ENCODE measurements around the gene CLDN34.
A peak's percentile ranks its signal among the peaks of the same experiment; 100 is the strongest.

Gene CLDN34

DNA sequence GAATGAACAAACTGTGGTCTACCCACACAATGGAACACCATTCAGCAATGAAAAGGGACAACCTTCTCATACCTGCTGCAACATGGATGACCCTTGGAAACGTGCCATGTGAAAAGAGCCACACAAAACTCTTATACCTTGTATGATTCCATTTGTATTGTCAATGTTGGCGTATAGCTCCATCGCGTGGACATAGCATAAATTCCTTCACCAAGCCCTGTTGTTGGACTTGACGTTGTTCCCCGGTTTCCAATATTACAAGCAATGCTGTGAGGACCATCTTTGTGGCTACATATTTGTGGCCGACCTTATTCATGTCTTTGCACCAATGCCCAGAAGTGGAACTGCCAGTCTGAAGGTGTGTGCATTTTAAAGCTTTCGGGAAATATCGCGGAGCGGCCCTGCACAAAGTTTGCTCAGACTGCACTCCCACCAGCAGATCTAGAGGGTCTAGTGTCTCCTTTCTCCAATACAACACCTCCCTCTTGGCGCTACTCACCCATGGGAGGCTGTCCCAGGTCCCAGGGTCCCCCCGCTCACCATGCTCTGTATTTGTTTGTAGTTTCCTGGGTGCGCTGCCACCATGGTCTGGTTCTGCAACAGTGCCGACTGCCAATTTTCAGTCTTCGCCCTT, at the start of gene CLDN34:
CLDN34 (plus strand) TSS at position 584 of the 634 bp plus-strand sequence; CDS start at position 584, 0 bp downstream.
- DNase-seq (ENCODE audit: low read depth in 2 of 3, low spot score in 1 of 3) = no peak

DNA sequence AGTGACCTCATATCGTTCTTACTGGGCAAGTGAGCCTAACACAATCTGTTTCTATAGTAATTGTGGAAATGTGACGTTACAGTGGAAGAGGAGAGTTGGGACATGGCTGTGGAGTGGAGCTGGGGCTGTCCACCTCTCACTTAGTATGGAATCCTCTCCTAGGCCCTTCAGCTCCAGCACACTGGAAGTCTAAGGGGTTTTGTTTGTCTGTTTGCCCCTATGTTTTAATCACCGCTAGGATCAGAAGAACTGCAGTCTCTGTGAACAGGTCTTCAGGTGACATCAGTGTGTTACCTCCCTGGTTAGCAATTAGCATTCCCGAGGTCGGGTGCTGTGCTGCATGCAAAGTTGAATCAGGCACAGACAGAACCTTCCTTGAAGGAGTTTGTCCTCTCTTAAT, 49.3 kb upstream of the CLDN34 start:
- no peak for DNase-seq (ENCODE audit: low read depth in 2 of 3, low spot score in 1 of 3)

DNA sequence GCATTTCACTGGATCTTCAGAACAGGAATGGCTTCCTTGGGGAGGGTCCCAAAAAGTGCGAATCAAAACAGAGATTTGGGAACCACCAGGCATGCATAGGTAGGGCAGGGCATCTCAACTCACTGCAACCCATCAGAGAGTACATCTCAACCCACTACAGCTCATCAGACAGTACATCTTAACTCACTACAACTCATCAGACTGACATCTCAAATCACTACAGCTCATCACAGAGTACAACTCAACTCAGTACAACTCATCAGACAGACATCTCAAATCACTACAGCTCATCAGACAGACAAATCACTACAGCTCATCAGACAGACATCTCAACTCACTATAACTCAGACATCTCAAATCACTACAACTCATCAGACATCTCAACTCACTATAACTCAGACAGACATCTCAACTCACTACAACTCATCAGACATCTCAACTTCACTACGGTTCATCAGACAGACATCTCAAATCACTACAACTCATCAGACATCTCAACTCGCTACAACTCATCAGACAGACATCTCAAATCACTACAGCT, 47.5 kb upstream of the CLDN34 start:
- DNase-seq (ENCODE audit: low read depth in 2 of 3, low spot score in 1 of 3) = no peak

DNA sequence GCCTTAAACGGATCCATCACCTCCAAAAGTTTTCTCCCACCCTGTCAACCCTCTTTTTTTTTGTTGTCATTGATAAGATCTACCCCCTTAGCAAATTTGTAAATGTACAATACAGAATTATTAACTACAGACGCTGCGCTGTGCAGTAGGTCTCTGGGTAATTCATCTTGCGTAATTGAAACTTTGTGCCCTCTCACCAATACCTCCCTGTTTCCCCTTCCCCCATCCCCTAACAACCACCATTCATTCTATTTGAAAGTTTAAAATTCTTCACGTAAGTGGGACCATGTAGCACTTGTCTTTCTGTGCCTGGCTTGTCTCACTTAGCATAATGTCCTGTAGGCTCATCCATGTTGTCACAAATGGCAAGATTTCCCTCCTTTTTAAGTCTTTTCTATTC, 45.8 kb upstream of the CLDN34 start:
- DNase-seq (ENCODE audit: low read depth in 2 of 3, low spot score in 1 of 3) = no peak

DNA sequence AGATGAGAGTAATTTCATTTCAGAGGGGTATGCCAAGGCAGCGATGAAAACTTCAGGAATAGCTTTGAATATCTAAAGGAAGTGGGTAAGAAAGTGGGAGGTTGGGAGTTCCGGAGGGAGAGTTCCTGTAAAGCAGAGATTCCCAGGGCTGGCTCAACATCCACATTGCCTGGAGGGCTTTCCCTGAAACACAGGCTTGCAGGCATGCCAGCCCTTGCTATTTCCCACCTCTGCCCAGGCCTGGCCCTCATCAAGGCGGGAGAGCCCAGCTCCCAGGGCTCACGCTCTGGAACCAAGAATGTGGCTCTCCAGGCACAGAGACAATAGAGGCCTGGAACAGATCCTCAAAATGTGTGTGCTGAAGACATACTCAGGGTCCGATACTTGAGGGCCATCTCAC, 43.8 kb upstream of the CLDN34 start:
- no peak for DNase-seq (ENCODE audit: low read depth in 2 of 3, low spot score in 1 of 3)

DNA sequence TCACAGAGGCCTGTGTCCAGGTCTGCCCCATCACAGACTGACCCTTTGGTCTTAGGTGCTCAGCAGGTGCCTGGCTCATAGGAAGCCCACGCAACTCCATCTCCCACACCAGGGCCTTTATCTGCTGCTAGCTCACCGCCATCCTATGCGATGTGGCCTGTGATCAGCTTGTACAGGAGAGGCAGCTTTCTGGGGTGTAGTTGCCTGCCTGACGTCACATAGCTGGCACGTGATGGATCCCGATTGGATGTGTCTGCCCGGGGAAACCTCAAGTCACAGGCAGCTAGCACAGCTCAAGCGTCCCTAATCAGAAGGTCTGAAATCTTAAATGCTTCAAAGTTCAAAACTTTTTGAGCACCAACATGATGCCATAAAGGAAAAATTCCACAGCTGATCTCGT, 41.2 kb upstream of the CLDN34 start:
- DNase-seq (ENCODE audit: low read depth in 2 of 3, low spot score in 1 of 3) = no peak

DNA sequence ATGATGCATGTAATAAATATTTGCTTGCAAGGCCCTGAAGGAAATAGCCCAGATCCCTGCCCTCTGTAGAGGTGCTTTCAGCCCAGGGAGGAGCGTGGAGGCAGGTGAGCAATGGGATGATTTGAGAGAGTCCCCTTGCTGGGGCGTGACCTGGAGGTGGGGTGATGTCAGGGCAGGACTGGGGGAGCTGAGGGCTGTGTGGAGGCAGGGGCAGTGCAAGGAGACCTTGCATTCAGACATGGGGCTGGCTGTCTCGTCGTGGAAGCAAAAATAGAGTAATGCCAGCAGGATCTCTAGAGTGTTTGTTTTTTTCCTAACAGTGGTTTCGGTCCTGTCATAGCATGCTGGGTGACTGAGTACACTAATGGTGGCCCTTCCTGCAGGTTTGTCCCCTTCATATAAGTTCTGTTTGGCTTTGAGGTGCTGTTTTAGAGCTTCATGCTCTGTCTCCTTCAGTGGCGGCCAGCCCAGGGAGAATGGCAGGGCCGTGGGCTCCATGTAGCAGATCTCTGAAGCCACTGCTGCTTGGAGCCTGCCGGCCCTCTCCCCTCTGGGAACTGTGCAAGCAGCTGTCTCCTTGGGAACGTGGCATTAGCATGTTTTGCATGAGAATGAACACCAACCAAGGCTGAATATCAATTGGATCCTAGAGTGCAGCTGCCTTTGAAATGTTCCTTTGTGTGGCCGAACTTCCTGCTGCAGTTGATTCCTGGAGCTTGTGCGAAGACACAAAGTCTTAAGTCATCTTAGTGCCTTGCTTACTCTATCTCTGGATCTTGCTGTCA, 39.3 kb upstream of the CLDN34 start:
- no peak for DNase-seq (ENCODE audit: low read depth in 2 of 3, low spot score in 1 of 3)

DNA sequence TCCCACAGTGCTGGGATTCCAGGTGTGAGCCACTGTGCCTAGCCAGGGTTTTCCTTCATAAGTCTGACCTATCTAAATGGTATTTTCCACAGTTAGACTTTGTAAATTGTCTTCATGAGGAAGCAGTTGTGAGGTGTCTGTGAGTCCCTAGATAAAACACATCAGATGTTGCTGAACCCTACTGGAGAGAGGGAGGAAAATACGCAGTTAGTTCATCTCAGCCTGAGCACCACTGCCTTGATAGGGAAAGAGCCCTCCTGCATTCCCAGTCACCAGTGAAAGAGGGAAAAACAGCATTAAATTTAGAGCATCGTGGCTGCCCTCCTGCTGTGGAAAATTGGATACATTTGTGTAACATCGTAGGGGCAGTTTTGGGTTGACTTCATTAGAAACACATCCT, 31.7 kb upstream of the CLDN34 start:
- DNase-seq (ENCODE audit: low read depth in 2 of 3, low spot score in 1 of 3) = no peak

GRCh38 chrX:9937761-9938160, 29.4 kb upstream of the CLDN34 start:
- DNase-seq (ENCODE audit: low read depth in 2 of 3, low spot score in 1 of 3) = no peak

DNA sequence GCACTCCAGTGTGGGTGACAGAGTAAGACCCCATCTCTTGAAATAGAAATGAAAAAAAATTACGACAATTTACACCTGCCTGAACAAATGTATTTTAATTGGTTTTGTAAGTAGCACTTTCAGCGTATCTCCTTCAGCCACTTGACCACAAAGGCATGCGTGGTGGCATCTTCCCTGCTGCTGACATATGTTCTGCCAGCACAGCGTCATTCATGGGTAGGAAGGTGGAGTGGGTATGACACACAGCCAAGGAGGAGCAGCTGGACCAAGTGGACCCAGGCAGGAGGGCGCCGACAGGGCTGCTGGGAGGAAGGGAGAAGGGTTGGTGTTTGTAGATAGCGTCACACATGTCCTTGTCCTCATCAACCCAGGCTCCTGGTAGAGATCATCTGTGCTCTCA, 28.6 kb upstream of the CLDN34 start:
- DNase-seq (ENCODE audit: low read depth in 2 of 3, low spot score in 1 of 3) = no peak

- DNase-seq (ENCODE audit: low read depth in 2 of 3, low spot score in 1 of 3) = no peak
Observed at GRCh38 chrX:9940421-9940820, 26.7 kb upstream of the CLDN34 start.

DNA sequence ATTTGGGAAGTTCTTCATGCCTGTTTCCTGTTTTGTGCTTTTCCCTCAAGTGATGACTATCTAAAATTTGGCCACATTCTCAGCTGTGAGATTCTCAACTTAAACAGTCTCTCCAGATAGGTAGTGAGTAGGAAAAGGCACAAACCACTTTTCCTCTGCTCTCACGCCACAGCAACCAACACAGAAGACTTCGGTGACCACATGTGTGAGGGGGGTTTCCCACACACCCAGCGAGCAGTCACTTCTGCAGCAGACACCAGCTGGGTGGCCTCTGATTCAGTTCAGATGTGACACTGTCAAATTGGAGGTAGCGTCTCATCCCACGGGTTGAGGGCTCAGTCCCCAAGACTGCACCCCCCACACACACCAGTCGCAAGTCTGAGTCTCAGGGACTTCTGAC, 25.1 kb upstream of the CLDN34 start:
- DNase-seq (ENCODE audit: low read depth in 2 of 3, low spot score in 1 of 3) = peak; percentile 52 to 59 (median 53)

DNA sequence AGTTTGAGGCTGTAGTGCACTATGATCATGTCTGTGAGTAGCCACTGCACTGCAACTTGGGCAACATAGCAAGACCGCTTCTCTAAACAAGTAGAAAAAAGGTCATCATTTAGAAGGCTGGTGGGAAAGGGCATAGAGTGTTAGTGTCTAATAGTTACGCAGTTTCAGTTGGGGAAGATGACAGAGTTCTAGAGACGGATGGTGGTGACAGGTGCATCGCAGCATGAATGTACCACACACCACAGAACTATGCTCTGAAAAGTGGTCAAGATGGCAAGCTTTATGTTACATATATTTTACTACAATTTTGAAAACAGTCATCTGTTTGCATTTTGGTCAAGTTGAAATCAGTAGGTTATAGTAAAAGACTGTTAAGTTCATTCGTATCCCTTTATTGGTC, 23.7 kb upstream of the CLDN34 start:
- DNase-seq (ENCODE audit: low read depth in 2 of 3, low spot score in 1 of 3) = no peak

GRCh38 chrX:9947131-9947794, 19.9 kb upstream of the CLDN34 start:
- DNase-seq (ENCODE audit: low read depth in 2 of 3, low spot score in 1 of 3) = no peak

GRCh38 chrX:9948406-9948805, 18.8 kb upstream of the CLDN34 start:
- no peak for DNase-seq (ENCODE audit: low read depth in 2 of 3, low spot score in 1 of 3)

DNA sequence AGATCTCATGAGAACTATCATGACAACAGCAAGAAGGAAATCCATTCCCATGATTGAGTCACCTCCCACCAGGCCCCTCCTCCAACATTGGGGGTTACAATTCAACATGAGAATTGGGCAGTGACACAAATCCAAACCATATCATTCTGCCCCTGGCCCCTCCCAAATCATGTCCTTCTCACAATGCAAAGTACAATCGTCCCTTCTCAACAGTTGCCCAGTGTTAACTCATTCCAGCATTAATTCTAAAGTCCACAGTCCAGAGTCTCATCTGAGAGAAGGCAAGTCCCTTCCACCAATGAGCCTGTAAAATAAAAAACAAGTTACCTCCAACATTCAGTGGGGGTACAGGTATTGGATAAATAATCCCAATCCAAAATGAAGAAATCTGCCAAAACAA, 14.9 kb upstream of the CLDN34 start:
- no peak for DNase-seq (ENCODE audit: low read depth in 2 of 3, low spot score in 1 of 3)

DNA sequence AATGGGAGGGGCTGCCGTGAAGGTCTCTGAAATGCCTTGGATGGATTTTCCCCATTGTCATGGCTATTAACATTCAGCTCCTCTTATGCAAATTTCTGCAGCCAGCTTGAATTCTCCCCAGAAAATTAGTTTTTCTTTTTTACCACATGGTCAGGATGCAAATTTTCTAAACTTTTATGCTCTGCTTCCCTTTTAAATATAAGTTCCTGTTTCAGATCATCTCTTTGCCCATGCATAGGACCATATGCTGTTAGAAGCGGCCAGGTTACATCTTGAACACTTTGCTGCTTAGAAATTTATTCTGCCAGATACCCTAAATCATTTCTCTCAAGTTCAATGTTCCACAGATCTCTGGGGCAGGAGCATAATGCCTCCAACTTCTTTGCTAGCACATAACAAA, 13.8 kb upstream of the CLDN34 start:
- DNase-seq (ENCODE audit: low read depth in 2 of 3, low spot score in 1 of 3) = no peak

DNA sequence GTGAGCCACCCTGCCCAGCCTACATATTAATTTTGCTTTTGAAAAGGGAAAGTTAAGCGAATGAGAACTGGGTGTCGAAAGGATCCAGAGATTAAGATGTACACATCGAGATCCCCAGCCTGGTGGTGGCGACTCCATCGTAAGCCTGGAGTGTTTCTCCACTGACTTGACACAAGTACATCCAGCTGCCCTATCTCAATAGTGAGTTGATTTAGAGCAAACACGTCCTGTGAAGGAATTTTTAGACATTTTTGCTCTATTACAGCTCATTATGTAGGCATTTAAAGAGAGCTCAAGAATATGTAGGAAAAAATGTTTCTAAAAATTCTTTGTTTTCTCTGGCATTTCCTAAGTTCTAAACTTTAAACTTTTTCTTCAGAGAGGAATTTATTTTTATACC, 11.7 kb upstream of the CLDN34 start:
- DNase-seq (ENCODE audit: low read depth in 2 of 3, low spot score in 1 of 3) = no peak

GRCh38 chrX:9957743-9958142, 9.4 kb upstream of the CLDN34 start:
- no peak for DNase-seq (ENCODE audit: low read depth in 2 of 3, low spot score in 1 of 3)

DNA sequence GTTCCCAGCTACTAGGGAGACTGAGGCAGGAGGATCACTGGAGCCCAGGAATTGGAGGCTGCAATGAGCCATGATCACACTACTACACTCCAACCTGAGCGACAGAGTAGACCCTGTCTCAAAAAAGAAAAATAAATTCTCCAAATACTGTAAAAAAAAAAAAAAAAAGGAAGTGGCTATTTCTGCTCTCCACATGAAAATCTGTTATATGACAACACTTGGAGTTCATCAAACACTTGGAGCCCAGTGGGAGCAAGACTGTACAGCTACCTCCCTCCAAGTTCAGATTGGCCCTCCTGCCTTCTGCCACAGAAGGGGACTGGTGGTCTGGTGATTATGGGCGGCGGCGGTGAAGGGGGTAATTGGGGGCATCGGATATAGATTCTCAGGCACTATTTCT, 9.0 kb upstream of the CLDN34 start:
- no peak for DNase-seq (ENCODE audit: low read depth in 2 of 3, low spot score in 1 of 3)

GRCh38 chrX:9961750-9962149, 5.4 kb upstream of the CLDN34 start:
- DNase-seq (ENCODE audit: low read depth in 2 of 3, low spot score in 1 of 3) = no peak

DNA sequence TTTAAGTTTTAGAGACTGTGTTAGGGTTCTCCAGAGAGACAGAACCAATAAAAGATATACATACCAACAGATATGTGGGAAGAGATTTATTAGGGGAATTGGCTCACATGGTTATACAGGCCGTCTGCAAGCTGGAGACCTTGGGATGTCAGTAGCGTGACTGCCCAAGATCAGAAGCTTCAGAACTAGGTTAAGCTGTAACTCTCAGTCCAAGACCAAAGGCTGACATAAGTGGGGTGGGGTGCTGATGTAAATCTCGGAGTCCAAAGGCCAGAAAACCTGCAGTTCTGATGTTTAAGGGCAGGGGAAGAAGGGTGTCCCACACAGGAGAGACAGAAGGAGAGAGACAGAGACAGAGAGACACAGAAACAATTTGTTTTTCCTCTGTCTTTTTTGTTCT, 10.5 kb downstream of the CLDN34 start:
- DNase-seq (ENCODE audit: low read depth in 2 of 3, low spot score in 1 of 3) = no peak

Measured in stimulated activated CD4-positive, alpha-beta T cell treated with anti-CD3 and anti-CD28 coated beads, Interleukin-12 subunit alpha, Interleukin-12 subunit beta, amount 100 ng/mL, for 48 hours (primary cell).